OCI-LY3 (cell line): ENCODE results near the gene SMCR8.

Source experiments
- EZH2phosphoT487 ChIP-seq: fragments of 200-600 bp; shearing (Covaris generic); IDR thresholded peaks from 2 replicates; pipeline ENCODE4 v1.6.1; 2018; ENCODE audit warnings: antibody characterized with exemption, mixed run types, low read depth
- TF ChIP-seq, protein P1 (sequence below): fragments of 200-600, 300-600 bp; sonication (generic); IDR thresholded peaks from 2 replicates; pipeline ENCODE4 v1.5.1; 2014; ENCODE audit warnings: antibody characterized with exemption, low read length, low read depth

DNA sequence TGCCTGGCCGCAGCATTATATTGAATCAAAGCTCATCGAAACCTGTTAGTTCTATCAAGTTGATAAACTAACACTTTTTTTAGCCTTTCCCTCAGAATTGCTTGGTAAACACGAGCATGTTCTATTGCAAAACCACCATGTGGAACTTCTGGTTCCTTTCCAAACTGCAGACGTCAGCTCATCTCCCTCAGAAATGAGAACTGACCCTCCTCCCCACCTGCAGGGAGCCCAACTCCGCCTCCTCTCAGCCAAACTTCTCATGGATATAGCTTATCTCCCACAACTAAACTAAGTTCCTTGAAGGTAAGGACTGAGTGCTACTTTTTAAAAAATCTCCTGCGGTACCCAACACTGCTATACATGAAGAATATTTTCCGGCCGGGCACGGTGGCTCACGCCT, 41.5 kb downstream of the SMCR8 start:
- TF ChIP-seq, protein P1, sequence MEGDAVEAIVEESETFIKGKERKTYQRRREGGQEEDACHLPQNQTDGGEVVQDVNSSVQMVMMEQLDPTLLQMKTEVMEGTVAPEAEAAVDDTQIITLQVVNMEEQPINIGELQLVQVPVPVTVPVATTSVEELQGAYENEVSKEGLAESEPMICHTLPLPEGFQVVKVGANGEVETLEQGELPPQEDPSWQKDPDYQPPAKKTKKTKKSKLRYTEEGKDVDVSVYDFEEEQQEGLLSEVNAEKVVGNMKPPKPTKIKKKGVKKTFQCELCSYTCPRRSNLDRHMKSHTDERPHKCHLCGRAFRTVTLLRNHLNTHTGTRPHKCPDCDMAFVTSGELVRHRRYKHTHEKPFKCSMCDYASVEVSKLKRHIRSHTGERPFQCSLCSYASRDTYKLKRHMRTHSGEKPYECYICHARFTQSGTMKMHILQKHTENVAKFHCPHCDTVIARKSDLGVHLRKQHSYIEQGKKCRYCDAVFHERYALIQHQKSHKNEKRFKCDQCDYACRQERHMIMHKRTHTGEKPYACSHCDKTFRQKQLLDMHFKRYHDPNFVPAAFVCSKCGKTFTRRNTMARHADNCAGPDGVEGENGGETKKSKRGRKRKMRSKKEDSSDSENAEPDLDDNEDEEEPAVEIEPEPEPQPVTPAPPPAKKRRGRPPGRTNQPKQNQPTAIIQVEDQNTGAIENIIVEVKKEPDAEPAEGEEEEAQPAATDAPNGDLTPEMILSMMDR = no peak
- no peak for TF ChIP-seq EZH2phosphoT487
